GM19324 (cell line): ENCODE measurements around the gene GALNT2.

Experiments used
- ATAC-seq: cut with Tn5 transposase; IDR thresholded peaks from one replicate; pipeline ENCODE4 v1.9.1; 2021; ENCODE audit warnings: mild to moderate bottlenecking, moderate library complexity; ENCODE audit not compliant: unreplicated experiment, low FRiP score

Gene GALNT2

GRCh38 chr1:230242326-230242725 lies 175.3 kb downstream of the GALNT2 start:
- ATAC-seq: no peak

- ATAC-seq: no peak
Observed at GRCh38 chr1:230243146-230243545, 176.1 kb downstream of the GALNT2 start.

- ATAC-seq: no peak
Observed at GRCh38 chr1:230243583-230244353, 176.7 kb downstream of the GALNT2 start.

- no peak for ATAC-seq
Observed at GRCh38 chr1:230246551-230246950, 179.5 kb downstream of the GALNT2 start.

- no peak for ATAC-seq
Observed at GRCh38 chr1:230248016-230248888, 181.2 kb downstream of the GALNT2 start.

- ATAC-seq: no peak
Observed at GRCh38 chr1:230248889-230249270, 181.8 kb downstream of the GALNT2 start.

GRCh38 chr1:230249695-230250480 lies 182.8 kb downstream of the GALNT2 start:
- no peak for ATAC-seq

- ATAC-seq: no peak
Observed at GRCh38 chr1:230250666-230251065, 183.6 kb downstream of the GALNT2 start.

- no peak for ATAC-seq
Observed at GRCh38 chr1:230251644-230252191, 184.7 kb downstream of the GALNT2 start.

- ATAC-seq: no peak
Observed at GRCh38 chr1:230253150-230253549, 186.1 kb downstream of the GALNT2 start.

- no peak for ATAC-seq
Observed at GRCh38 chr1:230254265-230254664, 187.2 kb downstream of the GALNT2 start.

- no peak for ATAC-seq
Observed at GRCh38 chr1:230255116-230255515, 188.1 kb downstream of the GALNT2 start.

- ATAC-seq: no peak
Observed at GRCh38 chr1:230255991-230256390, 189.0 kb downstream of the GALNT2 start.

GRCh38 chr1:230256896-230257295 lies 189.9 kb downstream of the GALNT2 start:
- no peak for ATAC-seq

- ATAC-seq: no peak
Observed at GRCh38 chr1:230259621-230260020, 192.6 kb downstream of the GALNT2 start.

- ATAC-seq: no peak
Observed at GRCh38 chr1:230260831-230261230, 193.8 kb downstream of the GALNT2 start.

- no peak for ATAC-seq
Observed at GRCh38 chr1:230261928-230262650, 195.1 kb downstream of the GALNT2 start.

- ATAC-seq: no peak
Observed at GRCh38 chr1:230262867-230263567, 196.0 kb downstream of the GALNT2 start.

- no peak for ATAC-seq
Observed at GRCh38 chr1:230263568-230264195, 196.6 kb downstream of the GALNT2 start.
